Liver (tissue), 9 donors: ENCODE results near the gene UBE2L3. TPM values are rescaled to one million over a fixed set of nuclear protein-coding genes. Genes with fewer than 3 reads are reported as not detected.
A peak's percentile ranks its signal among the peaks of the same experiment; 100 is the strongest.

Source experiments
- DNase-seq: peaks from one replicate; pipeline ENCODE4 v3.0.0-alpha.2; 2017; ENCODE audit warnings: low spot score
- H3K27ac ChIP-seq, 2 donors: one replicate each; pipeline ENCODE4 v1.7.0; 2013; ENCODE audit warnings: inconsistent platforms in 2 of 2, low read length in 2 of 2, control low read depth in 1 of 2, low read depth in 1 of 2, mild to moderate bottlenecking in 1 of 2
- H3K27me3 ChIP-seq, 4 donors: one replicate each; pipeline versions ENCODE4 v1.6.1 to v1.7.0; 2013; ENCODE audit warnings: low read length in 3 of 4, inconsistent platforms in 1 of 4, mild to moderate bottlenecking in 1 of 4, moderate library complexity in 1 of 4; ENCODE audit not compliant: control insufficient read depth in 4 of 4, insufficient read depth in 4 of 4
- H3K36me3 ChIP-seq, 4 donors: one replicate each; pipeline versions ENCODE4 v1.6.1 to v1.7.0; 2013; ENCODE audit warnings: low read length in 3 of 4, mild to moderate bottlenecking in 3 of 4, low read depth in 1 of 4, moderate library complexity in 1 of 4; ENCODE audit not compliant: control insufficient read depth in 4 of 4, insufficient read depth in 3 of 4
- H3K4me1 ChIP-seq, 4 donors: one replicate each; pipeline versions ENCODE4 v1.6.1 to v1.7.0; 2013; ENCODE audit warnings: low read length in 3 of 4, mild to moderate bottlenecking in 3 of 4, moderate library complexity in 1 of 4; ENCODE audit not compliant: control insufficient read depth in 4 of 4, insufficient read depth in 4 of 4
- H3K4me3 ChIP-seq, 3 donors: one replicate each; pipeline versions ENCODE4 v1.6.1 to v1.7.0; 2013; ENCODE audit warnings: low read length in 3 of 3, control low read depth in 1 of 3, low read depth in 1 of 3, mild to moderate bottlenecking in 1 of 3
- H3K9ac ChIP-seq, 2 donors: one replicate each; pipeline ENCODE4 v1.7.0; 2013; ENCODE audit warnings: low read length in 2 of 2, mild to moderate bottlenecking in 2 of 2, moderate library complexity in 2 of 2, control low read depth in 1 of 2, low read depth in 1 of 2
- H3K9me3 ChIP-seq, 4 donors: one replicate each; pipeline versions ENCODE4 v1.6.1 to v1.7.0; 2013; ENCODE audit warnings: low read length in 3 of 4; ENCODE audit not compliant: control insufficient read depth in 4 of 4
- ATF3 ChIP-seq: IDR thresholded peaks from 2 replicates; pipeline ENCODE4 v1.6.1; 2016; ENCODE audit warnings: antibody characterized with exemption
- CTCF ChIP-seq: fragments of 150-350 bp; IDR thresholded peaks from 2 replicates; pipeline ENCODE4 v1.5.1; 2017; ENCODE audit warnings: improper control_type of control experiment, low read depth, low read length; ENCODE audit not compliant: missing input control
- EGR1 ChIP-seq, 2 donors: IDR thresholded peaks; 2 replicates each; pipeline ENCODE4 v1.6.1; 2016 to 2018; ENCODE audit warnings: antibody characterized with exemption in 2 of 2, low read depth in 2 of 2
- FOXA2 ChIP-seq: IDR thresholded peaks from 2 replicates; pipeline ENCODE4 v1.6.1; 2016; ENCODE audit warnings: antibody characterized with exemption
- GABPA ChIP-seq, 2 donors: IDR thresholded peaks in 1 of 2; conservative IDR thresholded peaks in 1 of 2; 2 replicates each; pipeline ENCODE4 v1.6.1; 2016; ENCODE audit warnings: antibody characterized with exemption in 2 of 2, mild to moderate bottlenecking in 1 of 2, moderate library complexity in 1 of 2
- HNF4G ChIP-seq: IDR thresholded peaks from 2 replicates; pipeline ENCODE4 v1.6.1; 2016; ENCODE audit warnings: antibody characterized with exemption
- JUND ChIP-seq, 2 donors: IDR thresholded peaks; 2 replicates each; pipeline ENCODE4 v1.6.1; 2016; ENCODE audit warnings: antibody characterized with exemption in 2 of 2
- RAD21 ChIP-seq, 2 donors: IDR thresholded peaks; 2 replicates each; pipeline ENCODE4 v1.6.1; 2016; ENCODE audit warnings: antibody characterized with exemption in 2 of 2, mild to moderate bottlenecking in 2 of 2
- REST ChIP-seq: IDR thresholded peaks from 2 replicates; pipeline ENCODE4 v1.6.1; 2016; ENCODE audit warnings: antibody characterized with exemption, mild to moderate bottlenecking
- RXRA ChIP-seq, 2 donors: IDR thresholded peaks; 2 replicates each; pipeline ENCODE4 v1.6.1; 2017 to 2018; ENCODE audit warnings: antibody characterized with exemption in 2 of 2, mild to moderate bottlenecking in 1 of 2
- SP1 ChIP-seq: IDR thresholded peaks from 2 replicates; pipeline ENCODE4 v1.6.1; 2018; ENCODE audit warnings: antibody characterized with exemption, mild to moderate bottlenecking
- TAF1 ChIP-seq: conservative IDR thresholded peaks from 2 replicates; pipeline ENCODE4 v1.6.1; 2016; ENCODE audit warnings: antibody characterized with exemption, mild to moderate bottlenecking
- YY1 ChIP-seq: IDR thresholded peaks from 2 replicates; pipeline ENCODE4 v1.6.1; 2016; ENCODE audit warnings: antibody characterized with exemption, mild to moderate bottlenecking
- ZBTB33 ChIP-seq: IDR thresholded peaks from 2 replicates; pipeline ENCODE4 v1.6.1; 2016; ENCODE audit warnings: antibody characterized with exemption
- WGBS: extraction: QIAGEN DNeasy Blood & Tissue Kit; methylation state at CpG from one replicate; pipeline ENCODE4 v1.1.7; 2013; 5-methylcytosine and 5-hydroxymethylcytosine counted together
- polyA plus RNA-seq, 2 donors: library from polyadenylated mRNA; stranded (reverse) in 1 of 2; unstranded in 1 of 2; fragments of 200-250 nt in 1 of 2; fragments of >200 nt in 1 of 2; fragmentation: Nextera tagmentation in 1 of 2; extraction: Ambion mirVana in 1 of 2; gene quantifications; one replicate each; pipeline versions ENCODE4 v1.2.1 to v1.2.3, GENCODE V29; 2013 to 2015
- total RNA-seq, 2 donors: library from RNA; depleted of rRNA; stranded (reverse); fragments of >200 nt; gene quantifications; one replicate each; pipeline ENCODE4 v1.2.3, GENCODE V29; 2014
- donor health status: healthy.
- donor health status: healthy.
- donor health status: healthy.
- donor health status: healthy.
- donor health status: healthy.

The UBE2L3 gene
- total and polyA plus RNA-seq, 4 donors: 14.3 to 33.4 (median 19.8) TPM

- no peak for DNase-seq
- peaks cover 1 to 13% (median 7%) of the 10 kb centered on the region in 4 donors for H3K36me3 ChIP-seq
- TF ChIP-seq FOXA2 (no peak), ATF3 (no peak), YY1 (no peak), TAF1 (no peak), JUND (IDR thresholded peaks at IDR 0.05) (no peak)
- 58% methylated on average over 16 of the region's 16 CpGs for WGBS
- H3K4me3 ChIP-seq: peak overlapping the region in 2 of 3 donors; percentile 60 to 64
- no peaks in the 10 kb centered on the region for H3K9me3 ChIP-seq
- no peaks in the 10 kb centered on the region for H3K27me3 ChIP-seq
- H3K9ac ChIP-seq: peak overlapping the region in 1 of 2 donors; percentile 29
- H3K27ac ChIP-seq: peak overlapping the region; percentile 94 to 95
- H3K4me1 ChIP-seq: peaks cover 0 to 9% (median under 1%) of the 10 kb centered on the region in 4 donors
Observed at GRCh38 chr22:21666786-21667185, 99.3 kb downstream of the UBE2L3 start.

GRCh38 chr22:21669026-21669425, 101.5 kb downstream of the UBE2L3 start:
- Histone ChIP-seq H3K4me3 (no peak overlapping the region), H3K27ac (no peak overlapping the region), H3K9ac (no peak overlapping the region), H3K4me1 (peaks cover 0 to 9% (median under 1%) of the 10 kb centered on the region in 4 donors), H3K27me3 (no peaks in the 10 kb centered on the region), H3K36me3 (peaks cover 2 to 27% (median 15%) of the 10 kb centered on the region in 4 donors), H3K9me3 (no peaks in the 10 kb centered on the region)
- no peak for TF ChIP-seq FOXA2
- TF ChIP-seq RXRA (IDR thresholded peaks at IDR 0.05): no peak
- no peak for TF ChIP-seq JUND (IDR thresholded peaks at IDR 0.05)
- TF ChIP-seq HNF4G: no peak
- no peak for TF ChIP-seq TAF1
- no peak for TF ChIP-seq GABPA (IDR thresholded peaks at IDR 0.05 in 1 of 2, conservative IDR thresholded peaks at IDR 0.05 in 1 of 2)
- no peak for TF ChIP-seq ATF3
- no peak for TF ChIP-seq ZBTB33
- TF ChIP-seq RAD21 (IDR thresholded peaks at IDR 0.05): no peak
- TF ChIP-seq REST: no peak
- no peak for TF ChIP-seq CTCF
- no peak for TF ChIP-seq SP1
- TF ChIP-seq EGR1 (IDR thresholded peaks at IDR 0.05; ENCODE audit: low read depth in 2 of 2): no peak
- no peak for DNase-seq
- WGBS: 87% methylated on average over 9 of the region's 9 CpGs
